ENCODE data around the gene PDE9A.
A peak's percentile ranks its signal among the peaks of the same experiment; 100 is the strongest.
"Not testable (repeated sequence)": the region's sequence is repeated elsewhere in the genome, so short reads cannot be mapped to it uniquely, and the experiment has no call there.

Gene PDE9A

GRCh38 chr21:42807293-42807895, 154.0 kb downstream of the PDE9A start:
- DNase-seq (ENCODE audit: low read depth, low spot score), result not testable (repeated sequence)

GRCh38 chr21:42807938-42808613, 154.7 kb downstream of the PDE9A start:
- H3K27ac ChIP-seq, result no peak overlapping the region
- no peak for DNase-seq (ENCODE audit: low read depth, low spot score)

More at GRCh38 chr21:42807293-42807895, 154.0 kb downstream of the PDE9A start:
- not testable (repeated sequence) for H3K27ac ChIP-seq

- no peak for DNase-seq (ENCODE audit: low read depth, low spot score)
- H3K27ac ChIP-seq, result no peak overlapping the region
Measured at GRCh38 chr21:42809171-42809570, 155.8 kb downstream of the PDE9A start.

GRCh38 chr21:42809577-42810475, 156.4 kb downstream of the PDE9A start:
- no peak overlapping the region for H3K27ac ChIP-seq
- DNase-seq (ENCODE audit: low read depth, low spot score), result no peak

GRCh38 chr21:42811960-42812359, 158.5 kb downstream of the PDE9A start:
- peak overlapping the region; percentile 95 for H3K27ac ChIP-seq
- DNase-seq (ENCODE audit: low read depth, low spot score), result no peak

- DNase-seq (ENCODE audit: low read depth, low spot score), result peak; percentile 85
- H3K27ac ChIP-seq, result peak overlapping the region; percentile 95
Measured at GRCh38 chr21:42812528-42813241, 159.3 kb downstream of the PDE9A start.

- DNase-seq (ENCODE audit: low read depth, low spot score), result no peak
- H3K27ac ChIP-seq, result no peak overlapping the region
Measured at GRCh38 chr21:42815217-42815616, 161.8 kb downstream of the PDE9A start.

- no peak for DNase-seq (ENCODE audit: low read depth, low spot score)
- no peak overlapping the region for H3K27ac ChIP-seq
Measured at GRCh38 chr21:42818328-42818749, 164.9 kb downstream of the PDE9A start.

GRCh38 chr21:42819861-42820615, 166.6 kb downstream of the PDE9A start:
- no peak for DNase-seq (ENCODE audit: low read depth, low spot score)
- no peak overlapping the region for H3K27ac ChIP-seq

- no peak for DNase-seq (ENCODE audit: low read depth, low spot score)
- no peak overlapping the region for H3K27ac ChIP-seq
Measured at GRCh38 chr21:42820616-42821465, 167.4 kb downstream of the PDE9A start.
